HCT116 (cell line): ENCODE results near the gene RBM44. TPM values are rescaled to one million over a fixed set of nuclear protein-coding genes. Genes with fewer than 3 reads are reported as not detected.
"Not testable (repeated sequence)": the region's sequence is repeated elsewhere in the genome, so short reads cannot be mapped to it uniquely, and the experiment has no call there.

Experiments used
- ATAC-seq: fragments of 200-7000 bp; cut with Tn5 transposase; 2 replicates; pipeline ENCODE4 v1.9.1; 2020; ENCODE audit warnings: mild to moderate bottlenecking, moderate library complexity
- BruUV-seq: library from RNA; stranded (reverse); fragments of 400-500 nt; replicated peaks from 2 replicates; lab custom pipeline; 2021; lab: Mats Ljungman, UMichigan
- CTCF ChIA-PET: fragments of 300-600 bp; sonication (Branson Sonifier 250); formaldehyde crosslinking; loops from one replicate; lab custom pipeline; 2021; ENCODE audit warnings: antibody characterized with exemption; lab: Charles Lee
- POLR2A ChIA-PET: fragments of 300-600, 350-600 bp; sonication (Branson Sonifier 250); formaldehyde crosslinking; loops from one replicate; lab custom pipeline; 2021; ENCODE audit warnings: antibody characterized with exemption; lab: Charles Lee
- RAD21 ChIA-PET, 2 experiments: fragments of 300-600 bp; sonication (Branson Sonifier 250); formaldehyde crosslinking; loops; one replicate each; lab custom pipeline; 2023; ENCODE audit warnings: low total read pairs in 2 of 2; ENCODE audit not compliant: uncharacterized antibody in 2 of 2, unreplicated experiment in 2 of 2, low non-redundant PET in 1 of 2; lab: Charles Lee
- DNase-seq: peaks from one replicate; pipeline ENCODE4 v3.0.0-alpha.2; 2010; ENCODE audit warnings: low read depth, low spot score
- H2AFZ ChIP-seq: fragments of 200-600 bp; shearing (Covaris generic), sonication (generic); 2 replicates; pipeline ENCODE4 v1.6.1; 2017; ENCODE audit warnings: low read depth, mixed run types, mixed read lengths, antibody characterized with exemption, low read length; ENCODE audit not compliant: poor library complexity, severe bottlenecking
- H3K27ac ChIP-seq: 2 replicates; pipeline ENCODE4 v1.5.1; 2012; ENCODE audit warnings: low read depth, low read length
- H3K27me3 ChIP-seq: fragments of 200-600 bp; sonication (generic); 2 replicates; pipeline ENCODE4 v1.6.1; 2016; ENCODE audit warnings: mixed run types, low read length, mixed read lengths; ENCODE audit not compliant: insufficient read depth
- H3K36me3 ChIP-seq, 2 experiments: fragments of 200-500 bp in 1 of 2; fragments of 200-600 bp in 1 of 2; sonication (Bioruptor generic) in 1 of 2; sonication (generic) in 1 of 2; 2 replicates each; pipeline versions ENCODE4 v1.5.1 to v1.6.1; 2014 to 2016; ENCODE audit warnings: low read length in 2 of 2, inconsistent platforms in 1 of 2, mixed read lengths in 1 of 2, mixed run types in 1 of 2; ENCODE audit not compliant: insufficient read depth in 2 of 2, control insufficient read depth in 1 of 2
- H3K4me1 ChIP-seq, 2 experiments: fragments of 200-600 bp in 1 of 2; sonication (generic) in 1 of 2; 2 replicates each; pipeline versions ENCODE4 v1.5.1 to v1.6.1; 2012 to 2017; ENCODE audit warnings: low read length in 2 of 2, inconsistent platforms in 1 of 2, mild to moderate bottlenecking in 1 of 2, mixed read lengths in 1 of 2, mixed run types in 1 of 2, moderate library complexity in 1 of 2; ENCODE audit not compliant: insufficient read depth in 2 of 2, control insufficient read depth in 1 of 2
- H3K4me2 ChIP-seq: fragments of 200-600 bp; sonication (generic); 2 replicates; pipeline ENCODE4 v1.6.1; 2017; ENCODE audit warnings: mixed run types, low read length, mixed read lengths
- H3K4me3 ChIP-seq, 2 experiments: fragments of 200-600 bp in 1 of 2; sonication (generic) in 1 of 2; replicated peaks in 1 of 2; 2 replicates each; pipeline ENCODE4 v1.5.1; 2011 to 2016; ENCODE audit warnings: low read length in 2 of 2, control low read depth in 1 of 2, low read depth in 1 of 2, mild to moderate bottlenecking in 1 of 2, mixed read lengths in 1 of 2, mixed run types in 1 of 2
- H3K79me2 ChIP-seq: fragments of 200-600 bp; sonication (generic); 2 replicates; pipeline ENCODE4 v1.6.1; 2017; ENCODE audit warnings: mild to moderate bottlenecking, mixed run types, low read length, moderate library complexity, mixed read lengths; ENCODE audit not compliant: insufficient read depth
- H3K9ac ChIP-seq: fragments of 200-600 bp; sonication (generic); 2 replicates; pipeline ENCODE4 v1.6.1; 2016; ENCODE audit warnings: low read length, mixed read lengths
- H3K9me2 ChIP-seq: fragments of 200-600 bp; sonication (generic), shearing (Covaris generic); 2 replicates; pipeline ENCODE4 v1.6.1; 2017; ENCODE audit warnings: mixed run types, mild to moderate bottlenecking, moderate library complexity; ENCODE audit not compliant: insufficient read depth
- H3K9me3 ChIP-seq, 2 experiments: fragments of 200-500 bp in 1 of 2; fragments of 200-600 bp in 1 of 2; sonication (Bioruptor generic) in 1 of 2; sonication (generic) in 1 of 2; 2 replicates each; pipeline ENCODE4 v1.6.1; 2014 to 2017; ENCODE audit warnings: low read length in 2 of 2, mixed read lengths in 2 of 2, inconsistent platforms in 1 of 2, low read depth in 1 of 2, mild to moderate bottlenecking in 1 of 2, mixed run types in 1 of 2, moderate library complexity in 1 of 2; ENCODE audit not compliant: control insufficient read depth in 1 of 2, insufficient read depth in 1 of 2
- H4K20me1 ChIP-seq: fragments of 200-600 bp; sonication (generic), shearing (Covaris generic); 2 replicates; pipeline ENCODE4 v1.6.1; 2017; ENCODE audit warnings: mixed run types, mild to moderate bottlenecking, moderate library complexity; ENCODE audit not compliant: insufficient read depth
- CEBPB ChIP-seq: IDR thresholded peaks from 2 replicates; pipeline ENCODE4 v1.6.1; 2012; ENCODE audit warnings: low read depth
- ELF1 ChIP-seq: IDR thresholded peaks from 2 replicates; pipeline ENCODE4 v1.6.1; 2012; ENCODE audit warnings: low read depth, borderline replicate concordance
- EZH2 ChIP-seq: fragments of 200-600 bp; sonication (generic); IDR thresholded peaks from 2 replicates; pipeline ENCODE4 v1.6.1; 2017; ENCODE audit warnings: antibody characterized with exemption, mixed run types
- EZH2phosphoT487 ChIP-seq: fragments of 200-600 bp; IDR thresholded peaks from 2 replicates; pipeline ENCODE4 v1.6.1; 2018; ENCODE audit warnings: antibody characterized with exemption, borderline replicate concordance
- JUND ChIP-seq: IDR thresholded peaks from 2 replicates; pipeline ENCODE4 v1.6.1; 2012
- SP1 ChIP-seq: IDR thresholded peaks from 2 replicates; pipeline ENCODE4 v1.6.1; 2012; ENCODE audit warnings: low read depth
- SRF ChIP-seq: IDR thresholded peaks from 2 replicates; pipeline ENCODE4 v1.6.1; 2012; ENCODE audit warnings: low read depth
- intact Hi-C: fragments of 100-400 bp; cut with micrococcal nuclease; formaldehyde crosslinking; loops from 2 replicates; pipeline ENCODE4 v1.10.0; 2022
- total RNA-seq: library from RNA; stranded (reverse); gene quantifications from one replicate; pipeline ENCODE4 v1.2.1, GENCODE V29; 2021; ENCODE audit not compliant: unreplicated experiment
- TF ChIP-seq, protein P1 (sequence below): IDR thresholded peaks from 2 replicates; pipeline ENCODE4 v1.6.1; 2011; ENCODE audit warnings: mild to moderate bottlenecking, low read length, moderate library complexity; ENCODE audit not compliant: insufficient replicate concordance; ENCODE audit errors: extremely low read depth
- TF ChIP-seq, protein P2 (sequence below): IDR thresholded peaks from 2 replicates; pipeline ENCODE4 v1.6.1; 2012

Gene RBM44
- total RNA-seq, 1 experiment from 2014 or later = 0.54 TPM

DNA sequence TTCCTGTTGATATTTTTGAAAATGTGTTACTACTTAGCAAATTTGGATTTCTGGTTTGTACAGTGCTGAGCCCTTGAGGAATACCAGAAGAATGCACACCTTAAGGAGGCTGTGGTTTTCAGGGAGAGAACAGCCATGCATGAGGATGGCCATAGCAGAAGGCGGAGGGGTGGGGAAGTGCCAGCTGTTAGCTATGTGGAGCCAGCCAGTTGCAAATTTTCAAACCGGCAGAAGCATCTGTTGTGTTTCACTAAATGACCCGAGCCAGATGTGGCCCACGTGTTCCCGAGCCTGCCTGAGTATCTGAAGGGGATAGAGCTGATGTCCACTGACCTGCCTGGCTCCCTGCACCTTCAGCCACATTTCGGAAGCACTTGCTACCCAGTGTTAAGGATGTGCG lies 16.4 kb upstream of the RBM44 start:
- Histone ChIP-seq H3K4me1 (no peaks in the 10 kb centered on the region), H3K79me2 (no peaks in the 10 kb centered on the region), H3K9me3 (peaks cover 3 to 7% of the 10 kb centered on the region in 2 experiments; a peak in 2 of 4 replicates), H4K20me1 (no peaks in the 10 kb centered on the region), H3K4me2 (no peak overlapping the region), H3K4me3 (no peak overlapping the region), H3K36me3 (peaks cover 7 to 23% of the 10 kb centered on the region in 2 experiments; a peak in 3 of 4 replicates), H3K27ac (no peak overlapping the region), H2AFZ (no peak overlapping the region), H3K9me2 (no peaks in the 10 kb centered on the region), H3K9ac (no peak overlapping the region), H3K27me3 (no peaks in the 10 kb centered on the region)
- no TSS peak for BruUV-seq
- ChIA-PET RAD21 (no interaction called here), POLR2A (no interaction called here), CTCF (no interaction called here)
- TF ChIP-seq, protein P1, sequence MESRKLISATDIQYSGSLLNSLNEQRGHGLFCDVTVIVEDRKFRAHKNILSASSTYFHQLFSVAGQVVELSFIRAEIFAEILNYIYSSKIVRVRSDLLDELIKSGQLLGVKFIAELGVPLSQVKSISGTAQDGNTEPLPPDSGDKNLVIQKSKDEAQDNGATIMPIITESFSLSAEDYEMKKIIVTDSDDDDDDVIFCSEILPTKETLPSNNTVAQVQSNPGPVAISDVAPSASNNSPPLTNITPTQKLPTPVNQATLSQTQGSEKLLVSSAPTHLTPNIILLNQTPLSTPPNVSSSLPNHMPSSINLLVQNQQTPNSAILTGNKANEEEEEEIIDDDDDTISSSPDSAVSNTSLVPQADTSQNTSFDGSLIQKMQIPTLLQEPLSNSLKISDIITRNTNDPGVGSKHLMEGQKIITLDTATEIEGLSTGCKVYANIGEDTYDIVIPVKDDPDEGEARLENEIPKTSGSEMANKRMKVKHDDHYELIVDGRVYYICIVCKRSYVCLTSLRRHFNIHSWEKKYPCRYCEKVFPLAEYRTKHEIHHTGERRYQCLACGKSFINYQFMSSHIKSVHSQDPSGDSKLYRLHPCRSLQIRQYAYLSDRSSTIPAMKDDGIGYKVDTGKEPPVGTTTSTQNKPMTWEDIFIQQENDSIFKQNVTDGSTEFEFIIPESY = no peak
- TF ChIP-seq EZH2phosphoT487 = no peak
- TF ChIP-seq ELF1 = no peak
- TF ChIP-seq, protein P2, sequence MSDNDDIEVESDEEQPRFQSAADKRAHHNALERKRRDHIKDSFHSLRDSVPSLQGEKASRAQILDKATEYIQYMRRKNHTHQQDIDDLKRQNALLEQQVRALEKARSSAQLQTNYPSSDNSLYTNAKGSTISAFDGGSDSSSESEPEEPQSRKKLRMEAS = no peak
- no peak for TF ChIP-seq CEBPB
- TF ChIP-seq SP1 = no peak
- TF ChIP-seq JUND = no peak
- TF ChIP-seq SRF = no peak
- no peak for TF ChIP-seq EZH2
- ATAC-seq (no peak), DNase-seq (no peak)
- intact Hi-C loops = no loop called here

DNA sequence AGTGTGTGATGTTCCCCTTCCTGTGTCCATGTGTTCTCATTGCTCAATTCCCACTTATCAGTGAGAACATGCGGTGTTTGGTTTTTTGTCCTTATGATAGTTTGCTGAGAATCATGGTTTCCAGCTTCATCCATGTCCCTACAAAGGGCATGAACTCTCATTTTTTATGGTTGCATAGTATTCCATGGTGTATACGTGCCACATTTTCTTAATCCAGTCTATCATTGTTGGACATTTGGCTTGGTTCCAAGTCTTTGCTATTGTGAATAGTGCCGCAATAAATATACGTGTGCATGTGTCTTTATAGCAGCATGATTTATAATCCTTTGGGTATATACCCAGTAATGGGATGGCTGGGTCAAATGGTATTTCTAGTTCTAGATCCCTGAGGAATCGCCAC lies 14.9 kb upstream of the RBM44 start:
- DNase-seq, H3K4me2 ChIP-seq, CTCF ChIA-PET, POLR2A ChIA-PET, RAD21 ChIA-PET, BruUV-seq, H3K9me3 ChIP-seq, H4K20me1 ChIP-seq, H3K27ac ChIP-seq, H3K9me2 ChIP-seq, H3K27me3 ChIP-seq, ATAC-seq, H2AFZ ChIP-seq, H3K4me3 ChIP-seq, H3K9ac ChIP-seq, H3K4me1 ChIP-seq, intact Hi-C loops, H3K79me2 ChIP-seq: not testable (repeated sequence)
- peaks cover 7 to 14% of the 10 kb centered on the region in 2 experiments; a peak in 2 of 4 replicates for H3K36me3 ChIP-seq
